ENCODE results near the gene TDRD3. TPM values are rescaled to one million over a fixed set of nuclear protein-coding genes. Genes with fewer than 3 reads are reported as not detected.

TDRD3 gene
- polyA plus RNA-seq, 1 of the 3 experiments (the other 2 are of a cell fraction), result 3.8 TPM

DNA sequence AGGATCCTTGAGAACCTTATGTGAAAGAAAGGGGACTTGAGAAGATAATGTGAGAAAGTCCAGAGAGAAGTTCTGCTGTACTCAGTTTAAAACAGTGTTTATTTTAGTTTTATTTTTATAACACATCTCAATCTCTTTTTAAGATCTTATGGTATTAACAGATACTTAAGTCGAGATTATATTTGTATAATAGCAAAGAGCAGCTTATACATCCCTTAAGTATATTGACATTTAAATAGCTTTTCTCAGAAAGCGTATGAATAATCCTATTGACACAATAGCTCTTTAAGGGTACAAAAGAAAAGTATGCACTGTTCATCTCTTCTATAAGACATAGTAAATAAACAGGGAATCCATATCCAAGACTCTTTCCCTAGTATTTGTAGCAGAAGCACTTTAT lies 42.2 kb downstream of the TDRD3 start:
- Histone ChIP-seq H3K9me3 (no peaks in the 10 kb centered on the region; the same call in 1 of the 2 replicates), H3K36me3 (replicated peaks in 1 of 2; ENCODE audit: control insufficient read depth in 1 of 2, insufficient read depth in 2 of 2, low read length in 1 of 2) (peaks cover 0 to 5% of the 10 kb centered on the region in 2 experiments), H3K27me3 (ENCODE audit: insufficient read depth) (no peaks in the 10 kb centered on the region), H3K9ac (no peak overlapping the region), H4K20me1 (ENCODE audit: insufficient read depth) (no peaks in the 10 kb centered on the region), H3K4me3 (ENCODE audit: low read depth in 2 of 2, low read length in 1 of 2) (no peak overlapping the region), H2AFZ (ENCODE audit: low read depth) (no peak overlapping the region), H3K79me2 (ENCODE audit: insufficient read depth) (peaks cover 11% of the 10 kb centered on the region; the same call in 1 of the 2 replicates), H3K27ac (ENCODE audit: low read depth in 2 of 2, low read length in 1 of 2) (no peak overlapping the region), H3F3A (replicated peaks; ENCODE audit: insufficient read depth) (no peaks in the 10 kb centered on the region), H3K4me2 (no peak overlapping the region), H3K4me1 (ENCODE audit: control insufficient read depth in 1 of 2, insufficient read depth in 2 of 2, low read depth in 1 of 2, low read length in 1 of 2) (no peaks in the 10 kb centered on the region), H3K9me2 (no peaks in the 10 kb centered on the region)
- CTCF ChIA-PET, result interaction anchor here (2.2 kb wide), 1 partner anchor 10 kb away, joined by 16 read pairs; no protein-coding TSS in a partner anchor
- TF ChIP-seq MXI1 (IDR thresholded peaks at IDR 0.05; ENCODE audit: low read depth, low read length) (no peak), MEF2A (IDR thresholded peaks at IDR 0.05; ENCODE audit: borderline replicate concordance, low read depth) (no peak), TAF1 (IDR thresholded peaks at IDR 0.05; ENCODE audit: borderline replicate concordance, low read depth, low read length) (no peak), NFIC (IDR thresholded peaks at IDR 0.05; ENCODE audit: borderline replicate concordance) (no peak), RXRA (IDR thresholded peaks at IDR 0.05; ENCODE audit: borderline replicate concordance, low read depth) (no peak), RCOR1 (IDR thresholded peaks at IDR 0.05; ENCODE audit: low read length) (no peak), SIN3A (IDR thresholded peaks at IDR 0.05; ENCODE audit: borderline replicate concordance, low read depth, low read length) (no peak), YY1 (IDR thresholded peaks at IDR 0.05; ENCODE audit: low read depth) (no peak), RFX5 (IDR thresholded peaks at IDR 0.05; ENCODE audit: low read length) (no peak), GABPA (IDR thresholded peaks at IDR 0.05; ENCODE audit: low read depth) (no peak), EZH2phosphoT487 (IDR thresholded peaks at IDR 0.05; ENCODE audit: borderline replicate concordance, low read depth) (no peak), FOXM1 (IDR thresholded peaks at IDR 0.05; ENCODE audit: low read depth) (no peak), EP300 (IDR thresholded peaks at IDR 0.05; ENCODE audit: borderline replicate concordance in 1 of 2, low read depth in 1 of 2, low read length in 1 of 2) (no peak), GATA2 (CRISPR knock-in tag; IDR thresholded peaks at IDR 0.05) (no peak), CHD2 (IDR thresholded peaks at IDR 0.05; ENCODE audit: low read length, partially characterized antibody) (no peak), TCF12 (IDR thresholded peaks at IDR 0.05) (no peak)
- TF ChIP-seq, protein P1, sequence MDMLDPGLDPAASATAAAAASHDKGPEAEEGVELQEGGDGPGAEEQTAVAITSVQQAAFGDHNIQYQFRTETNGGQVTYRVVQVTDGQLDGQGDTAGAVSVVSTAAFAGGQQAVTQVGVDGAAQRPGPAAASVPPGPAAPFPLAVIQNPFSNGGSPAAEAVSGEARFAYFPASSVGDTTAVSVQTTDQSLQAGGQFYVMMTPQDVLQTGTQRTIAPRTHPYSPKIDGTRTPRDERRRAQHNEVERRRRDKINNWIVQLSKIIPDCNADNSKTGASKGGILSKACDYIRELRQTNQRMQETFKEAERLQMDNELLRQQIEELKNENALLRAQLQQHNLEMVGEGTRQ (IDR thresholded peaks at IDR 0.05; ENCODE audit: borderline replicate concordance, low read depth, low read length), result no peak
- TF ChIP-seq, protein P2, sequence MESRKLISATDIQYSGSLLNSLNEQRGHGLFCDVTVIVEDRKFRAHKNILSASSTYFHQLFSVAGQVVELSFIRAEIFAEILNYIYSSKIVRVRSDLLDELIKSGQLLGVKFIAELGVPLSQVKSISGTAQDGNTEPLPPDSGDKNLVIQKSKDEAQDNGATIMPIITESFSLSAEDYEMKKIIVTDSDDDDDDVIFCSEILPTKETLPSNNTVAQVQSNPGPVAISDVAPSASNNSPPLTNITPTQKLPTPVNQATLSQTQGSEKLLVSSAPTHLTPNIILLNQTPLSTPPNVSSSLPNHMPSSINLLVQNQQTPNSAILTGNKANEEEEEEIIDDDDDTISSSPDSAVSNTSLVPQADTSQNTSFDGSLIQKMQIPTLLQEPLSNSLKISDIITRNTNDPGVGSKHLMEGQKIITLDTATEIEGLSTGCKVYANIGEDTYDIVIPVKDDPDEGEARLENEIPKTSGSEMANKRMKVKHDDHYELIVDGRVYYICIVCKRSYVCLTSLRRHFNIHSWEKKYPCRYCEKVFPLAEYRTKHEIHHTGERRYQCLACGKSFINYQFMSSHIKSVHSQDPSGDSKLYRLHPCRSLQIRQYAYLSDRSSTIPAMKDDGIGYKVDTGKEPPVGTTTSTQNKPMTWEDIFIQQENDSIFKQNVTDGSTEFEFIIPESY (IDR thresholded peaks at IDR 0.05; ENCODE audit: borderline replicate concordance, low read depth), result no peak
- TF ChIP-seq, protein P3, sequence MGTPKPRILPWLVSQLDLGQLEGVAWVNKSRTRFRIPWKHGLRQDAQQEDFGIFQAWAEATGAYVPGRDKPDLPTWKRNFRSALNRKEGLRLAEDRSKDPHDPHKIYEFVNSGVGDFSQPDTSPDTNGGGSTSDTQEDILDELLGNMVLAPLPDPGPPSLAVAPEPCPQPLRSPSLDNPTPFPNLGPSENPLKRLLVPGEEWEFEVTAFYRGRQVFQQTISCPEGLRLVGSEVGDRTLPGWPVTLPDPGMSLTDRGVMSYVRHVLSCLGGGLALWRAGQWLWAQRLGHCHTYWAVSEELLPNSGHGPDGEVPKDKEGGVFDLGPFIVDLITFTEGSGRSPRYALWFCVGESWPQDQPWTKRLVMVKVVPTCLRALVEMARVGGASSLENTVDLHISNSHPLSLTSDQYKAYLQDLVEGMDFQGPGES (IDR thresholded peaks at IDR 0.05; ENCODE audit: low read depth, low read length), result no peak
- TF ChIP-seq, protein P4, sequence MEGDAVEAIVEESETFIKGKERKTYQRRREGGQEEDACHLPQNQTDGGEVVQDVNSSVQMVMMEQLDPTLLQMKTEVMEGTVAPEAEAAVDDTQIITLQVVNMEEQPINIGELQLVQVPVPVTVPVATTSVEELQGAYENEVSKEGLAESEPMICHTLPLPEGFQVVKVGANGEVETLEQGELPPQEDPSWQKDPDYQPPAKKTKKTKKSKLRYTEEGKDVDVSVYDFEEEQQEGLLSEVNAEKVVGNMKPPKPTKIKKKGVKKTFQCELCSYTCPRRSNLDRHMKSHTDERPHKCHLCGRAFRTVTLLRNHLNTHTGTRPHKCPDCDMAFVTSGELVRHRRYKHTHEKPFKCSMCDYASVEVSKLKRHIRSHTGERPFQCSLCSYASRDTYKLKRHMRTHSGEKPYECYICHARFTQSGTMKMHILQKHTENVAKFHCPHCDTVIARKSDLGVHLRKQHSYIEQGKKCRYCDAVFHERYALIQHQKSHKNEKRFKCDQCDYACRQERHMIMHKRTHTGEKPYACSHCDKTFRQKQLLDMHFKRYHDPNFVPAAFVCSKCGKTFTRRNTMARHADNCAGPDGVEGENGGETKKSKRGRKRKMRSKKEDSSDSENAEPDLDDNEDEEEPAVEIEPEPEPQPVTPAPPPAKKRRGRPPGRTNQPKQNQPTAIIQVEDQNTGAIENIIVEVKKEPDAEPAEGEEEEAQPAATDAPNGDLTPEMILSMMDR (IDR thresholded peaks at IDR 0.05), result no peak
- no peak for DNase-seq
- POLR2A ChIA-PET, result no interaction called here
- 96% methylated on average over 2 of the region's 2 CpGs for WGBS (ENCODE audit: low lambda C conversion rate)
